Activated CD8-positive, alpha-beta memory T cell treated with anti-CD3 and anti-CD28 coated beads for 1 hour (primary cell): ENCODE results near the gene RPL13.
"Not testable (repeated sequence)": the region's sequence is repeated elsewhere in the genome, so short reads cannot be mapped to it uniquely, and the experiment has no call there.

Source experiments
- DNase-seq, 2 donors: peaks; one replicate each; pipeline ENCODE4 v3.0.0-alpha.2; 2020; ENCODE audit warnings: low read depth in 1 of 2; ENCODE audit errors: extremely low read depth in 1 of 2

RPL13 gene

GRCh38 chr16:89576153-89577054, 15.9 kb downstream of the RPL13 start:
- no peak for DNase-seq

- DNase-seq: no peak
These were observed 16.7 kb downstream of the RPL13 start for GRCh38 chr16:89577055-89577759.

- DNase-seq: no peak
These were observed 18.9 kb downstream of the RPL13 start for GRCh38 chr16:89579351-89579750.

GRCh38 chr16:89581045-89581695, 20.7 kb downstream of the RPL13 start:
- DNase-seq: no peak

GRCh38 chr16:89581861-89582563, 21.5 kb downstream of the RPL13 start:
- no peak for DNase-seq

GRCh38 chr16:89582614-89583196, 22.2 kb downstream of the RPL13 start:
- no peak for DNase-seq

GRCh38 chr16:89583197-89583894, 22.9 kb downstream of the RPL13 start:
- no peak for DNase-seq

GRCh38 chr16:89583895-89584644, 23.6 kb downstream of the RPL13 start:
- no peak for DNase-seq

GRCh38 chr16:89584768-89585549, 24.5 kb downstream of the RPL13 start:
- no peak for DNase-seq

GRCh38 chr16:89586218-89586617, 25.7 kb downstream of the RPL13 start:
- DNase-seq: no peak

- DNase-seq: no peak
These were observed 26.4 kb downstream of the RPL13 start for GRCh38 chr16:89586853-89587252.

- DNase-seq: not testable (repeated sequence)
These were observed 27.2 kb downstream of the RPL13 start for GRCh38 chr16:89587676-89588075.

- DNase-seq: no peak
These were observed 28.1 kb downstream of the RPL13 start for GRCh38 chr16:89588413-89589109.

- DNase-seq: no peak
These were observed 28.9 kb downstream of the RPL13 start for GRCh38 chr16:89589241-89589926.

GRCh38 chr16:89593841-89594240, 33.4 kb downstream of the RPL13 start:
- DNase-seq: peak in 1 of 2 donors; percentile 17

- DNase-seq: no peak
These were observed 35.0 kb downstream of the RPL13 start for GRCh38 chr16:89595330-89596060.
